SU-DHL-6 (cell line): ENCODE data around the gene IMMT.

Experiments
- H2AFZ ChIP-seq: fragments of 200-600 bp; sonication (generic); 2 replicates; pipeline ENCODE4 v1.6.1; 2014; ENCODE audit warnings: low read depth, mild to moderate bottlenecking, moderate library complexity, mixed read lengths, antibody characterized with exemption, low read length; ENCODE audit not compliant: severe bottlenecking
- H3F3A ChIP-seq: fragments of 200-600 bp; shearing (Covaris generic); 2 replicates; pipeline ENCODE4 v1.6.0; 2016; ENCODE audit warnings: antibody characterized with exemption, mild to moderate bottlenecking; ENCODE audit not compliant: insufficient read depth
- H3K27ac ChIP-seq: fragments of 200-600 bp; sonication (generic); 2 replicates; pipeline ENCODE4 v1.5.1; 2016; ENCODE audit warnings: low read depth, mild to moderate bottlenecking, low read length, moderate library complexity, mixed read lengths
- H3K27me3 ChIP-seq: fragments of 200-600 bp; sonication (generic), shearing (Covaris generic); 2 replicates; pipeline ENCODE4 v1.6.0; 2014; ENCODE audit warnings: mild to moderate bottlenecking, low read length
- H3K36me3 ChIP-seq: fragments of 200-600 bp; sonication (generic); 2 replicates; pipeline ENCODE4 v1.6.1; 2014; ENCODE audit warnings: mild to moderate bottlenecking, low read length, mixed read lengths
- H3K4me2 ChIP-seq: fragments of 300-600, 200-600 bp; shearing (Covaris generic), sonication (generic); 2 replicates; pipeline ENCODE4 v1.6.0; 2014; ENCODE audit warnings: low read length, low read depth, mild to moderate bottlenecking; ENCODE audit not compliant: poor library complexity, severe bottlenecking
- H3K4me3 ChIP-seq: fragments of 200-600 bp; sonication (generic); 2 replicates; pipeline ENCODE4 v1.5.1; 2014; ENCODE audit warnings: antibody characterized with exemption, low read length, mild to moderate bottlenecking, mixed read lengths; ENCODE audit not compliant: insufficient read depth, poor library complexity, severe bottlenecking
- H3K79me2 ChIP-seq: fragments of 200-600 bp; sonication (generic); 2 replicates; pipeline ENCODE4 v1.6.1; 2014; ENCODE audit warnings: mild to moderate bottlenecking, low read length, moderate library complexity; ENCODE audit not compliant: insufficient read depth
- H3K9ac ChIP-seq: fragments of 200-600 bp; sonication (generic); 2 replicates; pipeline ENCODE4 v1.7.0; 2014; ENCODE audit warnings: mild to moderate bottlenecking, low read length
- H3K9me2 ChIP-seq: fragments of 200-600 bp; sonication (generic); replicated peaks from 2 replicates; pipeline ENCODE4 v1.6.1; 2014; ENCODE audit warnings: low read length; ENCODE audit not compliant: insufficient read depth
- H3K9me3 ChIP-seq: fragments of 200-600 bp; sonication (generic); 2 replicates; pipeline ENCODE4 v1.6.1; 2014; ENCODE audit warnings: low read length, mixed read lengths; ENCODE audit not compliant: insufficient read depth
- H4K20me1 ChIP-seq: fragments of 200-600 bp; sonication (generic); 2 replicates; pipeline ENCODE4 v1.6.1; 2014; ENCODE audit warnings: low read depth, mild to moderate bottlenecking, antibody characterized with exemption, low read length, moderate library complexity, mixed read lengths
- EZH2phosphoT487 ChIP-seq: fragments of 200-600 bp; sonication (generic), shearing (Covaris generic); conservative IDR thresholded peaks from 2 replicates; pipeline ENCODE4 v1.6.1; 2018; ENCODE audit warnings: mild to moderate bottlenecking, antibody characterized with exemption, low read length, moderate library complexity, mixed read lengths
- TF ChIP-seq, protein P1 (sequence below): fragments of 200-600 bp; sonication (generic); IDR thresholded peaks from one replicate; pipeline ENCODE4 v1.5.1; 2017; ENCODE audit warnings: antibody characterized with exemption, mild to moderate bottlenecking, low read length, moderate library complexity; ENCODE audit not compliant: insufficient read depth, poor library complexity, severe bottlenecking

IMMT gene

DNA sequence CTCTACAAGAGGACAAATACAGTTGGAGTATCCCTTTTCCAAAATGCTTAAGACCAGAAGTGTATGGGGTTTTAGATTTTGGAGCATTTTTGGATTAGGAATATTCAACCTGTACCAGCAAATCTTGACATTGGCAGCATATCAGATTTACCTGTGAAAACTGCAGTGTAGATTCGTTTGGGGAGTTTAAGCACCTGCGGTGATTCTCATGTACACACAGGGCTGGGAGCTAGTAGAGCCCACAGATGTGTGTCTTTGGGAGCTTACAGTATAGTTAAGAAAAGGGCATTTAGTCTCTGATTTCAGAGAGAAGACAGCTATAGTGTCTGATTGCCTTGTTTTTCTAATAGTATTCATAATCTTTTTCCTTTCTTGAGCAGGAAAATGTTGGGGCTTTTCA is 59.1 kb downstream of the IMMT start:
- Histone ChIP-seq H3F3A (peaks cover 12% of the 10 kb centered on the region), H3K9me2 (no peaks in the 10 kb centered on the region), H3K9ac (no peak overlapping the region), H3K79me2 (no peaks in the 10 kb centered on the region), H3K27me3 (no peaks in the 10 kb centered on the region), H2AFZ (no peak overlapping the region), H4K20me1 (no peaks in the 10 kb centered on the region), H3K4me3 (no peak overlapping the region), H3K36me3 (peaks cover 57% of the 10 kb centered on the region), H3K4me2 (no peak overlapping the region), H3K27ac (no peak overlapping the region), H3K9me3 (no peaks in the 10 kb centered on the region)
- TF ChIP-seq EZH2phosphoT487, result no peak
- TF ChIP-seq, protein P1, sequence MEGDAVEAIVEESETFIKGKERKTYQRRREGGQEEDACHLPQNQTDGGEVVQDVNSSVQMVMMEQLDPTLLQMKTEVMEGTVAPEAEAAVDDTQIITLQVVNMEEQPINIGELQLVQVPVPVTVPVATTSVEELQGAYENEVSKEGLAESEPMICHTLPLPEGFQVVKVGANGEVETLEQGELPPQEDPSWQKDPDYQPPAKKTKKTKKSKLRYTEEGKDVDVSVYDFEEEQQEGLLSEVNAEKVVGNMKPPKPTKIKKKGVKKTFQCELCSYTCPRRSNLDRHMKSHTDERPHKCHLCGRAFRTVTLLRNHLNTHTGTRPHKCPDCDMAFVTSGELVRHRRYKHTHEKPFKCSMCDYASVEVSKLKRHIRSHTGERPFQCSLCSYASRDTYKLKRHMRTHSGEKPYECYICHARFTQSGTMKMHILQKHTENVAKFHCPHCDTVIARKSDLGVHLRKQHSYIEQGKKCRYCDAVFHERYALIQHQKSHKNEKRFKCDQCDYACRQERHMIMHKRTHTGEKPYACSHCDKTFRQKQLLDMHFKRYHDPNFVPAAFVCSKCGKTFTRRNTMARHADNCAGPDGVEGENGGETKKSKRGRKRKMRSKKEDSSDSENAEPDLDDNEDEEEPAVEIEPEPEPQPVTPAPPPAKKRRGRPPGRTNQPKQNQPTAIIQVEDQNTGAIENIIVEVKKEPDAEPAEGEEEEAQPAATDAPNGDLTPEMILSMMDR, result no peak

DNA sequence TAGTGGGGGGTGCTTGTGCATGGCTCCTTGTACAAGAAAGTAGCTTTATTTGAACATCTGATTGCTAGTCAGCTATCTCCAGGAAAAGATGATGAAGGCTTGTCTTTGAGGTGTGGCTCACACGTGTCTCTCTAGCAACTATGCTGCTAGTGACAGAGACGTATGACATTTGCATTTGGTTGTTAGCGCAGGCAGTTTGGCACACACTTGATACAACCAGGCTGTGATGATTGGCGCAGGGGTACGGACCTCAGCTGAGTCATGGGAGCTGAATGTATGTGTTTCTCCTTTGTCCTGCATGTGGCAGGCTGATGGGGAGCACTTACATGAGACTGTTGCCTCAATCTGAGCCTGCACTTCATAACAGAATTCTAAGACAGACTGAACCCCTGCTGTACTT is 59.6 kb downstream of the IMMT start:
- H3K4me2 ChIP-seq, result no peak overlapping the region
- no peaks in the 10 kb centered on the region for H3K9me2 ChIP-seq
- no peaks in the 10 kb centered on the region for H4K20me1 ChIP-seq
- peaks cover 61% of the 10 kb centered on the region for H3K36me3 ChIP-seq
- H2AFZ ChIP-seq, result no peak overlapping the region
- H3F3A ChIP-seq, result peaks cover 9% of the 10 kb centered on the region
- no peak overlapping the region for H3K9ac ChIP-seq
- no peak overlapping the region for H3K27ac ChIP-seq
- no peak overlapping the region for H3K4me3 ChIP-seq
- no peaks in the 10 kb centered on the region for H3K9me3 ChIP-seq
- no peak for TF ChIP-seq EZH2phosphoT487
- TF ChIP-seq, protein P1, result no peak
- no peaks in the 10 kb centered on the region for H3K27me3 ChIP-seq
- H3K79me2 ChIP-seq, result no peaks in the 10 kb centered on the region

DNA sequence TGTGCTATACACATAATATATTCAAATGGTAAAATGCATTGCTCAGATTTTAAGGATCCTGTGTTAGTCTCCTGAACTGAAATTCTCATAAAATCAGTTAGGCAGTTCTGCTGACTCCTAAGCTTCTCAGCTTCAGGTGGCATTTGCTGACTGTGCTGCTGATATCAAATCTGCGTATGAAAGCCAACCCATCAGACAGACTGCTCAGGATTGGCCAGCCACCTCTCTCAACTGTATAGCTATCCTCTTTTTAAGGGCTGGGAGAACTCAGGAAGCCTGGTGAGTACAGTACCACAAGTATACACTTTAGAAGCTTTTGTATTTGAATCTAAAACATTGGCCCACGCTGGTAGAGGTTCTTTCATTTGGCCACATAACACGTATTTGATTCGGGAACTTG is 60.6 kb downstream of the IMMT start:
- no peak overlapping the region for H3K9ac ChIP-seq
- no peaks in the 10 kb centered on the region for H3K79me2 ChIP-seq
- H3K27ac ChIP-seq, result no peak overlapping the region
- H4K20me1 ChIP-seq, result no peaks in the 10 kb centered on the region
- H3K27me3 ChIP-seq, result no peaks in the 10 kb centered on the region
- H3F3A ChIP-seq, result peaks cover 4% of the 10 kb centered on the region; the same call in 1 of the 2 replicates
- H3K9me3 ChIP-seq, result no peaks in the 10 kb centered on the region
- H3K4me3 ChIP-seq, result no peak overlapping the region
- no peaks in the 10 kb centered on the region for H3K9me2 ChIP-seq
- H2AFZ ChIP-seq, result no peak overlapping the region
- H3K36me3 ChIP-seq, result peaks cover 66% of the 10 kb centered on the region
- no peak overlapping the region for H3K4me2 ChIP-seq
- TF ChIP-seq EZH2phosphoT487, result no peak
- TF ChIP-seq, protein P1, result no peak
